T-helper 17 cell (primary cell): ENCODE measurements around the gene AMPD3. TPM values are rescaled to one million over a fixed set of nuclear protein-coding genes. Genes with fewer than 3 reads are reported as not detected.

ENCODE experiments used
- total RNA-seq, 4 donors: library from RNA in 2 of 4; stranded (reverse) in 2 of 4; gene quantifications; one replicate each; pipeline ENCODE4 v1.2.3 and lab custom pipeline; 2022 to 2026

AMPD3 gene
- total RNA-seq, 2 donors from 2014 or later: 16.8 to 20.2 TPM

Other genes with a start within 250 kb of the AMPD3 start
- 10 to 100 TPM; 15.5 to 23.1 TPM for gene SBF2, start 161.0 kb upstream of the AMPD3 start, total RNA-seq
- gene ADM, start 150.2 kb upstream of the AMPD3 start, total RNA-seq: 1 to 10 TPM in 1 of 2 donors, under 1 TPM in 1; 0.68 to 2.0 TPM
- gene RNF141, start 85.9 kb downstream of the AMPD3 start, total RNA-seq: 10 to 100 TPM; 12.8 to 13.6 TPM
- gene LYVE1, start 113.4 kb downstream of the AMPD3 start, total RNA-seq: not detected
- gene IRAG1, start 238.5 kb downstream of the AMPD3 start, total RNA-seq: under 1 TPM; 0.17 to 0.99 TPM